ENCODE measurements around the gene SP3. TPM values are rescaled to one million over a fixed set of nuclear protein-coding genes. Genes with fewer than 3 reads are reported as not detected.
A peak's percentile ranks its signal among the peaks of the same experiment; 100 is the strongest.

The SP3 gene
- polyA plus RNA-seq, 3 donors, result 44.8 to 66.2 (median 54.2) TPM

GRCh38 chr2:173903601-173904394, 61.4 kb downstream of the SP3 start:
- intact Hi-C loops (cut with micrococcal nuclease), result no loop called here
- peak overlapping the region in 3 of 7 donors; percentile 5 to 38 (median 36) for H3K27ac Mint-ChIP-seq
- no peaks in the 10 kb centered on the region for H3K9me3 ChIP-seq (replicated peaks in 1 of 2; ENCODE audit: control insufficient read depth in 1 of 2, insufficient read depth in 1 of 2, low read length in 2 of 2)
- H4K20me1 ChIP-seq (ENCODE audit: insufficient read depth, low read length), result peaks cover 44% of the 10 kb centered on the region
- H3K4me1 ChIP-seq (ENCODE audit: control insufficient read depth in 1 of 2, insufficient read depth in 2 of 2, low read length in 2 of 2), result peaks cover 10% of the 10 kb centered on the region in 2 donors
- no peak overlapping the region for H3K9ac ChIP-seq (ENCODE audit: insufficient read depth, low read length, poor library complexity, severe bottlenecking)
- no peak for TF ChIP-seq CTCF (IDR thresholded peaks at IDR 0.05)
- peaks cover 45 to 58% of the 10 kb centered on the region in 2 donors for H3K36me3 ChIP-seq (replicated peaks in 1 of 2; ENCODE audit: control insufficient read depth in 1 of 2, insufficient read depth in 2 of 2, low read length in 2 of 2)
- 95% methylated on average over 6 of the region's 13 CpGs for WGBS (ENCODE audit: insufficient coverage)
- no peak for DNase-seq
- no peak overlapping the region for H3K4me2 ChIP-seq (replicated peaks; ENCODE audit: extremely low read depth, low read length, poor library complexity, severe bottlenecking)
- no peaks in the 10 kb centered on the region for H3K27me3 ChIP-seq (ENCODE audit: control insufficient read depth in 2 of 2, insufficient read depth in 2 of 2, low read length in 2 of 2)
- peaks cover 15% of the 10 kb centered on the region for H3K4me1 Mint-ChIP-seq
- no peak overlapping the region for H3K4me3 ChIP-seq (replicated peaks in 1 of 3; ENCODE audit: low read depth in 2 of 3, low read length in 3 of 3)
- no peaks in the 10 kb centered on the region for H3K9me3 Mint-ChIP-seq
- H3K27me3 Mint-ChIP-seq (ENCODE audit: low read depth in 3 of 3), result no peaks in the 10 kb centered on the region
- peaks cover 47 to 51% of the 10 kb centered on the region in 2 donors for H3K36me3 Mint-ChIP-seq
- H2AFZ ChIP-seq (ENCODE audit: insufficient read depth, low read depth, low read length, poor library complexity, severe bottlenecking), result no peak overlapping the region
- no peak overlapping the region for H3K4me3 Mint-ChIP-seq
- H3K79me2 ChIP-seq (ENCODE audit: insufficient read depth, low read length), result peaks cover under 1% of the 10 kb centered on the region
- no peak overlapping the region for H3K27ac ChIP-seq (ENCODE audit: low read depth in 1 of 2, low read length in 2 of 2)

DNA sequence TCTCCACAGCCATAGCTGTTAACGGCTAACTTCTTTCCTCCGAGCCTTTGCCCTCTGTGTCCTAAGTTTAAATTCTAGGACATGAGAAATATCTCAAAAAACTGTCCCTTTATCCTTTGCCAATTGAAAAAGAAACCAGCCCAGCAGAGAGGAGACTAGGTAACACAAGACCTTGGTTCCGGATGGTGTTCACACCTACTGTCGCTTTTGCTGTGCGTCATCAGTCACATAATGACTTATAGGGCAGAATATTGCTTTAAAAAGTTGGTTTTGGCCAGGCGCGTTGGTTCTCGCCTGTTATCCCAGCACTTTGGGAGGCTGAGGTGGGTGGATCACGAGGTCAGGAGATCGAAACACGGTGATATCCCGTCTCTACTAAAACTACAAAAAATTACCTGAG, 66.2 kb downstream of the SP3 start:
- Histone ChIP-seq H3K27me3 (ENCODE audit: control insufficient read depth in 2 of 2, insufficient read depth in 2 of 2, low read length in 2 of 2) (no peaks in the 10 kb centered on the region), H2AFZ (ENCODE audit: insufficient read depth, low read depth, low read length, poor library complexity, severe bottlenecking) (no peak overlapping the region), H3K36me3 (replicated peaks in 1 of 2; ENCODE audit: control insufficient read depth in 1 of 2, insufficient read depth in 2 of 2, low read length in 2 of 2) (peaks cover 3 to 11% of the 10 kb centered on the region in 2 donors), H3K27ac (ENCODE audit: low read depth in 1 of 2, low read length in 2 of 2) (peak overlapping the region; percentile 30 to 34), H4K20me1 (ENCODE audit: insufficient read depth, low read length) (peaks cover 22% of the 10 kb centered on the region), H3K4me2 (replicated peaks; ENCODE audit: extremely low read depth, low read length, poor library complexity, severe bottlenecking) (no peak overlapping the region), H3K79me2 (ENCODE audit: insufficient read depth, low read length) (no peaks in the 10 kb centered on the region), H3K9me3 (replicated peaks in 1 of 2; ENCODE audit: control insufficient read depth in 1 of 2, insufficient read depth in 1 of 2, low read length in 2 of 2) (no peaks in the 10 kb centered on the region), H3K4me1 (ENCODE audit: control insufficient read depth in 1 of 2, insufficient read depth in 2 of 2, low read length in 2 of 2) (peaks cover 25 to 26% of the 10 kb centered on the region in 2 donors), H3K9ac (ENCODE audit: insufficient read depth, low read length, poor library complexity, severe bottlenecking) (no peak overlapping the region), H3K4me3 (replicated peaks in 1 of 3; ENCODE audit: low read depth in 2 of 3, low read length in 3 of 3) (no peak overlapping the region)
- H3K27ac Mint-ChIP-seq, result peak overlapping the region in 5 of 7 donors; percentile 31 to 88 (median 85)
- H3K9me3 Mint-ChIP-seq, result no peaks in the 10 kb centered on the region
- peaks cover 0 to 2% (median 0%) of the 10 kb centered on the region in 3 donors for H3K27me3 Mint-ChIP-seq (ENCODE audit: low read depth in 3 of 3)
- intact Hi-C loops (cut with micrococcal nuclease), result no loop called here
- H3K4me1 Mint-ChIP-seq, result peaks cover 31% of the 10 kb centered on the region
- DNase-seq, result no peak
- WGBS (ENCODE audit: insufficient coverage), result 90% methylated on average over 2 of the region's 12 CpGs
- TF ChIP-seq CTCF (IDR thresholded peaks at IDR 0.05), result no peak
- no peak overlapping the region for H3K4me3 Mint-ChIP-seq
- H3K36me3 Mint-ChIP-seq, result peaks cover 3 to 10% of the 10 kb centered on the region in 2 donors

Data from CD14-positive monocyte (primary cell).